Calu3 (cell line): ENCODE measurements around the gene ARHGAP26. TPM values are rescaled to one million over a fixed set of nuclear protein-coding genes. Genes with fewer than 3 reads are reported as not detected.
A peak's percentile ranks its signal among the peaks of the same experiment; 100 is the strongest.

Source experiments
- BruUV-seq: library from RNA; stranded (reverse); fragments of 400-500 nt; replicated peaks from 2 replicates; lab custom pipeline; 2021; lab: Mats Ljungman, UMichigan
- CTCF ChIA-PET: fragments of 300-600 bp; sonication (Branson Sonifier 250); formaldehyde crosslinking; loops from one replicate; lab custom pipeline; 2022; ENCODE audit warnings: antibody characterized with exemption; lab: Charles Lee
- DNase-seq: peaks from one replicate; pipeline ENCODE4 v3.0.0; 2022
- H3K27ac Mint-ChIP-seq: one replicate; pipeline ENCODE4 v1.8.0; 2022; ENCODE audit warnings: mixed read lengths; ENCODE audit not compliant: unreplicated experiment
- H3K27me3 Mint-ChIP-seq: one replicate; pipeline ENCODE4 v1.8.0; 2022; ENCODE audit warnings: mixed read lengths; ENCODE audit not compliant: unreplicated experiment
- H3K36me3 Mint-ChIP-seq: one replicate; pipeline ENCODE4 v1.8.0; 2022; ENCODE audit warnings: mild to moderate bottlenecking, moderate library complexity, mixed read lengths; ENCODE audit not compliant: insufficient read depth, unreplicated experiment
- H3K4me1 Mint-ChIP-seq: one replicate; pipeline ENCODE4 v1.8.0; 2022; ENCODE audit warnings: mild to moderate bottlenecking, low read depth, mixed read lengths; ENCODE audit not compliant: unreplicated experiment
- H3K4me3 Mint-ChIP-seq: one replicate; pipeline ENCODE4 v1.8.0; 2022; ENCODE audit warnings: mild to moderate bottlenecking, low read depth, moderate library complexity, mixed read lengths; ENCODE audit not compliant: unreplicated experiment
- H3K9me3 Mint-ChIP-seq: one replicate; pipeline ENCODE4 v1.8.0; 2022; ENCODE audit warnings: low read depth, mixed read lengths; ENCODE audit not compliant: unreplicated experiment
- intact Hi-C: fragments of 100-400 bp; cut with micrococcal nuclease; formaldehyde crosslinking; loops from one replicate; pipeline ENCODE4 v1.10.0; 2022; ENCODE audit not compliant: unreplicated experiment
- total RNA-seq: library from RNA; stranded (reverse); gene quantifications from 2 replicates; pipeline ENCODE4 v1.2.3, GENCODE V29; 2022
- TF ChIP-seq, protein P1 (sequence below): fragments of 200-600 bp; IDR thresholded peaks from one replicate; pipeline ENCODE4 v1.8.0; 2022; ENCODE audit warnings: antibody characterized with exemption; ENCODE audit not compliant: unreplicated experiment

ARHGAP26 gene
- total RNA-seq, 1 experiment from 2014 or later, result 118 TPM

DNA sequence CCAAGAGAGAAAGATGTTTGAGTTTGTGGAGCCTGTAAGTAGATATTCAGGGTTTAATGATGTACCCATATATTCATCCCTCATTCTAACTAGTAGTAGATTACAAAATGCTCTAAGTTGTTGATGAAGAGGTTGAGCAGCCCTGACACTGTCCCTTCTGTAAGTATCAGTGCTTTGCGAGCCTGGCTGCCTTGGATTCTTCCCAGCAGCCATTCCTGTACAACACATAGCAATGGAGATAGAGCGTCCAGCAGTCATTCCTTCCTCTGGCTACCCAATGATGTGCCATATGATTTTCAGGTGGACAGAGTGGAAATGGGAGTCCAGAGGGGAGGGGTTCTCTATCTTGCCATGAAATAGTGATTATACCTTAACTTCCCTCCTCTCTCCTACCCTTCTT is 124.1 kb downstream of the ARHGAP26 start:
- H3K27me3 Mint-ChIP-seq, result no peaks in the 10 kb centered on the region
- intact Hi-C loops, result no loop called here
- no peaks in the 10 kb centered on the region for H3K9me3 Mint-ChIP-seq
- CTCF ChIA-PET, result no interaction called here
- BruUV-seq, result no TSS peak
- H3K27ac Mint-ChIP-seq, result no peak overlapping the region
- TF ChIP-seq, protein P1, sequence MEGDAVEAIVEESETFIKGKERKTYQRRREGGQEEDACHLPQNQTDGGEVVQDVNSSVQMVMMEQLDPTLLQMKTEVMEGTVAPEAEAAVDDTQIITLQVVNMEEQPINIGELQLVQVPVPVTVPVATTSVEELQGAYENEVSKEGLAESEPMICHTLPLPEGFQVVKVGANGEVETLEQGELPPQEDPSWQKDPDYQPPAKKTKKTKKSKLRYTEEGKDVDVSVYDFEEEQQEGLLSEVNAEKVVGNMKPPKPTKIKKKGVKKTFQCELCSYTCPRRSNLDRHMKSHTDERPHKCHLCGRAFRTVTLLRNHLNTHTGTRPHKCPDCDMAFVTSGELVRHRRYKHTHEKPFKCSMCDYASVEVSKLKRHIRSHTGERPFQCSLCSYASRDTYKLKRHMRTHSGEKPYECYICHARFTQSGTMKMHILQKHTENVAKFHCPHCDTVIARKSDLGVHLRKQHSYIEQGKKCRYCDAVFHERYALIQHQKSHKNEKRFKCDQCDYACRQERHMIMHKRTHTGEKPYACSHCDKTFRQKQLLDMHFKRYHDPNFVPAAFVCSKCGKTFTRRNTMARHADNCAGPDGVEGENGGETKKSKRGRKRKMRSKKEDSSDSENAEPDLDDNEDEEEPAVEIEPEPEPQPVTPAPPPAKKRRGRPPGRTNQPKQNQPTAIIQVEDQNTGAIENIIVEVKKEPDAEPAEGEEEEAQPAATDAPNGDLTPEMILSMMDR, result no peak
- H3K36me3 Mint-ChIP-seq, result peaks cover 4% of the 10 kb centered on the region
- peaks cover 38% of the 10 kb centered on the region for H3K4me1 Mint-ChIP-seq
- no peak for DNase-seq
- no peak overlapping the region for H3K4me3 Mint-ChIP-seq

DNA sequence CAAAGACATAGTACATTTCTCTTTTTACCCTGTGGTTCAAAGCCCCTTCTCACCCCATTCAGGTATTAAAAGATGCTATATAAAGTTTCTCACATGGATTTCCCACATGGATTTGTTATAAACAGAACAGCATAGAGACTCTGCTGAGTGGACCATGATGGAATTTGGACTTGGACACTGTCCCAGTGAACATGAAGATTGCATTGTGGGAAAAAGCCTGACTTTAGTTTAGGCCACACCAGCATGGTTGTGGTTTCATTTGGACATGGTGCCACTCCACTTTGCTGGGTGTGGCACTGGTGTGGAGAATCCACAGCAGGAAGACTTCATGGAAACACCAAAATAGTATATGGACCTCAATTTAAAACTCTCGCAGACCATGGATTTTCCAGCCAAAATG is 124.6 kb downstream of the ARHGAP26 start:
- TF ChIP-seq, protein P1, result no peak
- no peaks in the 10 kb centered on the region for H3K27me3 Mint-ChIP-seq
- H3K36me3 Mint-ChIP-seq, result peaks cover 4% of the 10 kb centered on the region
- no peak overlapping the region for H3K4me3 Mint-ChIP-seq
- no TSS peak for BruUV-seq
- H3K27ac Mint-ChIP-seq, result no peak overlapping the region
- peaks cover 41% of the 10 kb centered on the region for H3K4me1 Mint-ChIP-seq
- intact Hi-C loops, result no loop called here
- CTCF ChIA-PET, result no interaction called here
- no peaks in the 10 kb centered on the region for H3K9me3 Mint-ChIP-seq
- no peak for DNase-seq

DNA sequence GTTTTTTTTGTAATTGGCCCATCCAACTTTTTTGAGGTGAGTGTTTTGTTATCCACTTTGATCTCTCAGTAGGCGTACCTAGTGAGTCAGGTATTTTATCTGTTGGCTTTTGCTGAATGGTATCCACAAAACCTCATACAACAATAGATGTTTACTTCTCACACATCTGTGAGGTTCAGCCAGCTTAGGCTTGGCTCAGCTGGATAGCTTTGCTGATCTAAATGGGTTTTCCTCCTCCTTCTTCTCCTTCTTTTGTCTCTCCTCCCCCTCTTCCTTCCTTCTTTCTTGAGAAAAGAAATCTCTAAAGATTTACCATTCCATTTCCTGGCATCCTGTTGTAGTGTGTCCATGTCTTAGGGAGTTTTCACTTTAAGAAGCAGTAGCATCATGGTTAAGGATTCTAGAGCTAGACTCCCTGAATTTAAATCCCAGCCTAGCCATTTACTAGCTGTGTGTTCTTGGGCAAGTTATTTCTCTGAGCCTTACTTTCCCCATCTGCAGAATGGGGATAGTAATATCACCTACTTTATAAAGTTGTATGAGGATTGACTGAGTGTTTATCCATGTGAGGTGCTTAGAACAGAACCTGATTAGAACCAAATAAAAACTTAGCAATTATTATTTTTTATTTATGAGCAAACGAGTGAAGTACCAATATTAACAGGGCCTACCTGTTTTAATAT is 126.3 kb downstream of the ARHGAP26 start:
- Mint-ChIP-seq H3K27me3 (no peaks in the 10 kb centered on the region), H3K4me3 (no peak overlapping the region), H3K9me3 (no peaks in the 10 kb centered on the region), H3K36me3 (peaks cover 10% of the 10 kb centered on the region), H3K27ac (peak overlapping the region; percentile 25), H3K4me1 (peaks cover 59% of the 10 kb centered on the region)
- intact Hi-C loops, result loop anchor here (2.0 kb wide), 1 partner anchor 18 kb away; no protein-coding TSS in a partner anchor
- CTCF ChIA-PET, result interaction anchor here (1.1 to 1.4 kb wide), 4 partner anchors 8 to 179 kb away, joined by 3 to 5 read pairs (median 4); no protein-coding TSS in a partner anchor
- BruUV-seq, result no TSS peak
- TF ChIP-seq, protein P1, result no peak
- DNase-seq, result no peak

DNA sequence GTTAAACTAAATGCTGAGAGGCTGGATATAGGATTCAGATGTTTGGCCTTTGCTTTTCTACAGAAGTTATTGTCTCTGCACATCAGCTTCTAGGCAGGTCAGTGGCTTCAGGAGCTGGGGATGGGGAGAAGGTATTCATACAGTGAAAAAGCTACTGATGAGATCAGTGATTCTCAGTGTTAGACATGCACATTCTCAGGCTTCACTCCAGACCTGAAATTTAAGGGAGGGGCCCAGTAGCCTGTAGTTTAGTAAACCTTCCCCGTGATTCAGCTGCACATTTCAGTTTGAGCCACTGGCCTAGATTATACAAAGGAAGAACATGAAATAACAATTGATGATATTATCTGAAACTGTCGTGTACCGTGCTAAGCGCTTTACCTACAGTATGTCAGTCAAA is 127.2 kb downstream of the ARHGAP26 start:
- TF ChIP-seq, protein P1, result no peak
- CTCF ChIA-PET, result interaction anchor here (1.1 kb wide), 2 partner anchors 9 to 180 kb away, joined by 3 to 5 read pairs; no protein-coding TSS in a partner anchor
- no peak overlapping the region for H3K27ac Mint-ChIP-seq
- H3K4me3 Mint-ChIP-seq, result no peak overlapping the region
- BruUV-seq, result no TSS peak
- no peak for DNase-seq
- no peaks in the 10 kb centered on the region for H3K27me3 Mint-ChIP-seq
- H3K4me1 Mint-ChIP-seq, result peaks cover 66% of the 10 kb centered on the region
- peaks cover 16% of the 10 kb centered on the region for H3K36me3 Mint-ChIP-seq
- H3K9me3 Mint-ChIP-seq, result no peaks in the 10 kb centered on the region
- intact Hi-C loops, result loop anchor here (2.0 kb wide), 1 partner anchor 17 kb away; no protein-coding TSS in a partner anchor
